ENCODE data around the gene METRNL. TPM values are rescaled to one million over a fixed set of nuclear protein-coding genes. Genes with fewer than 3 reads are reported as not detected.

The METRNL gene
- total and polyA plus RNA-seq, 2 experiments from 2014 or later, result 30.0 to 44.1 TPM

GRCh38 chr17:83071365-83071764, 8.0 kb upstream of the METRNL start:
- peaks cover 14% of the 10 kb centered on the region for H3K27me3 ChIP-seq
- no peaks in the 10 kb centered on the region for H3K36me3 ChIP-seq

GRCh38 chr17:83071966-83072562, 7.3 kb upstream of the METRNL start:
- H3K36me3 ChIP-seq, result no peaks in the 10 kb centered on the region
- no peak overlapping the region for H3K4me3 ChIP-seq
- no peak overlapping the region for H3K27ac ChIP-seq
- no peaks in the 10 kb centered on the region for H3K4me1 ChIP-seq (ENCODE audit: low read depth)
- DNase-seq (ENCODE audit: low read depth in 1 of 2, low spot score in 1 of 2), result no peak
- no peaks in the 10 kb centered on the region for H3K9me3 ChIP-seq (ENCODE audit: low read depth)
- TF ChIP-seq, protein P1, sequence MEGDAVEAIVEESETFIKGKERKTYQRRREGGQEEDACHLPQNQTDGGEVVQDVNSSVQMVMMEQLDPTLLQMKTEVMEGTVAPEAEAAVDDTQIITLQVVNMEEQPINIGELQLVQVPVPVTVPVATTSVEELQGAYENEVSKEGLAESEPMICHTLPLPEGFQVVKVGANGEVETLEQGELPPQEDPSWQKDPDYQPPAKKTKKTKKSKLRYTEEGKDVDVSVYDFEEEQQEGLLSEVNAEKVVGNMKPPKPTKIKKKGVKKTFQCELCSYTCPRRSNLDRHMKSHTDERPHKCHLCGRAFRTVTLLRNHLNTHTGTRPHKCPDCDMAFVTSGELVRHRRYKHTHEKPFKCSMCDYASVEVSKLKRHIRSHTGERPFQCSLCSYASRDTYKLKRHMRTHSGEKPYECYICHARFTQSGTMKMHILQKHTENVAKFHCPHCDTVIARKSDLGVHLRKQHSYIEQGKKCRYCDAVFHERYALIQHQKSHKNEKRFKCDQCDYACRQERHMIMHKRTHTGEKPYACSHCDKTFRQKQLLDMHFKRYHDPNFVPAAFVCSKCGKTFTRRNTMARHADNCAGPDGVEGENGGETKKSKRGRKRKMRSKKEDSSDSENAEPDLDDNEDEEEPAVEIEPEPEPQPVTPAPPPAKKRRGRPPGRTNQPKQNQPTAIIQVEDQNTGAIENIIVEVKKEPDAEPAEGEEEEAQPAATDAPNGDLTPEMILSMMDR (IDR thresholded peaks at IDR 0.05; ENCODE audit: low read depth, low read length), result no peak
- H3K27me3 ChIP-seq, result peaks cover 21% of the 10 kb centered on the region

More at GRCh38 chr17:83071365-83071764, 8.0 kb upstream of the METRNL start:
- H3K27ac ChIP-seq, result no peak overlapping the region
- no peak for DNase-seq (ENCODE audit: low read depth in 1 of 2, low spot score in 1 of 2)
- no peaks in the 10 kb centered on the region for H3K4me1 ChIP-seq (ENCODE audit: low read depth)
- H3K4me3 ChIP-seq, result no peak overlapping the region
- TF ChIP-seq, protein P1 (IDR thresholded peaks at IDR 0.05; ENCODE audit: low read depth, low read length), result no peak
- H3K9me3 ChIP-seq (ENCODE audit: low read depth), result no peaks in the 10 kb centered on the region

GRCh38 chr17:83072600-83073358, 6.6 kb upstream of the METRNL start:
- no peak overlapping the region for H3K27ac ChIP-seq
- H3K36me3 ChIP-seq, result no peaks in the 10 kb centered on the region
- TF ChIP-seq, protein P1 (IDR thresholded peaks at IDR 0.05; ENCODE audit: low read depth, low read length), result no peak
- no peak for DNase-seq (ENCODE audit: low read depth in 1 of 2, low spot score in 1 of 2)
- H3K9me3 ChIP-seq (ENCODE audit: low read depth), result no peaks in the 10 kb centered on the region
- peaks cover 28% of the 10 kb centered on the region for H3K27me3 ChIP-seq
- H3K4me3 ChIP-seq, result no peak overlapping the region
- no peaks in the 10 kb centered on the region for H3K4me1 ChIP-seq (ENCODE audit: low read depth)

DNA sequence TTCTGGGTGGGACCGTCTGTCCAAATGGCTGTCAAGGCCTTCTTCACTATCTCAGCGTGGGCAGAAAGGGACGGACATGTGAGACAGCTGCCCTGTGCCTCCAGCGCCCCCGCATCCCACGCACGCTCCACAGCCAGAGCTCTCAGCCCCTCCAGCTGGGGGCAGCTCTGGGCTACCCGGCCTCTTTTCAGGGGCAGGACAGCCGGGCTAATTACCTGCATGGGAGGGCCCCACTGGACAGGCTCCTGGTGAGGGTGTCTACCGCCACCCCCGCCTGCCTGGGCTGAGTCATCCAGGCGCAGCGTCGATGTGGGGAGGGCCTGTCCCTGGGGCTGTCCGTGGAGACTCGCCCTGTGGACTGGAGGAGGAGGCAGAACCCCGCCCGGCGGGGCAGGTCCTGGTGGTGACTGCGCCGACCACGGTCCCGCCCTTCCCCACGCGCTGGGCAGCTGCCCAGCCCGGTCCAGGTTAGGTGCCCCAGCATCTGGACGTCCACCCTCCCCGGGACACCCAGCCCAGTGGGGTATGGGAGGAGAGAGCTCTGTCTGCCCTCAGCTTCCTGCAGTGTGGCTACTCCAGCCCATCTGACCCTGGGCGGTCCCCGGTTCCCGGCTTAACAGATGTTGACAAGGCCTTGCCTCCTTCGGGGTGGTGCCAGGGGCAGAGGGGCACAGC, 5.9 kb upstream of the METRNL start:
- Histone ChIP-seq H3K27ac (no peak overlapping the region), H3K4me3 (no peak overlapping the region), H3K9me3 (ENCODE audit: low read depth) (no peaks in the 10 kb centered on the region), H3K27me3 (peaks cover 36% of the 10 kb centered on the region), H3K4me1 (ENCODE audit: low read depth) (peaks cover 3% of the 10 kb centered on the region), H3K36me3 (no peaks in the 10 kb centered on the region)
- TF ChIP-seq, protein P1 (IDR thresholded peaks at IDR 0.05; ENCODE audit: low read depth, low read length), result no peak
- DNase-seq (ENCODE audit: low read depth in 1 of 2, low spot score in 1 of 2), result peak in 1 of 2 donors; percentile 26

GRCh38 chr17:83074486-83075223, 4.8 kb upstream of the METRNL start:
- H3K4me1 ChIP-seq (ENCODE audit: low read depth), result peaks cover 3% of the 10 kb centered on the region
- no peak overlapping the region for H3K4me3 ChIP-seq
- no peak overlapping the region for H3K27ac ChIP-seq
- TF ChIP-seq, protein P1 (IDR thresholded peaks at IDR 0.05; ENCODE audit: low read depth, low read length), result no peak
- no peaks in the 10 kb centered on the region for H3K9me3 ChIP-seq (ENCODE audit: low read depth)
- H3K36me3 ChIP-seq, result no peaks in the 10 kb centered on the region
- peaks cover 43% of the 10 kb centered on the region for H3K27me3 ChIP-seq
- no peak for DNase-seq (ENCODE audit: low read depth in 1 of 2, low spot score in 1 of 2)

Measured in cardiac muscle cell (in vitro differentiated cells and primary cell).